Activated naive CD8-positive, alpha-beta T cell (primary cell): ENCODE measurements around the gene EHD4.

ENCODE experiments used
- H3K27ac Mint-ChIP-seq: one replicate; pipeline ENCODE4 v1.8.0; 2021; ENCODE audit warnings: mixed read lengths
- H3K27me3 Mint-ChIP-seq: one replicate; pipeline ENCODE4 v1.8.0; 2021; ENCODE audit warnings: mixed read lengths
- H3K36me3 Mint-ChIP-seq: one replicate; pipeline ENCODE4 v1.8.0; 2021; ENCODE audit warnings: mixed read lengths
- H3K4me1 Mint-ChIP-seq: one replicate; pipeline ENCODE4 v1.8.0; 2021; ENCODE audit warnings: low read depth, mixed read lengths
- H3K4me3 Mint-ChIP-seq: one replicate; pipeline ENCODE4 v1.8.0; 2021; ENCODE audit warnings: mild to moderate bottlenecking, mixed read lengths
- H3K9me3 Mint-ChIP-seq: one replicate; pipeline ENCODE4 v1.8.0; 2021; ENCODE audit warnings: low read depth, mixed read lengths

EHD4 gene

GRCh38 chr15:41862515-41863116, 109.7 kb downstream of the EHD4 start:
- H3K4me1 Mint-ChIP-seq: peaks cover 8% of the 10 kb centered on the region
- no peaks in the 10 kb centered on the region for H3K27me3 Mint-ChIP-seq
- no peaks in the 10 kb centered on the region for H3K36me3 Mint-ChIP-seq
- H3K9me3 Mint-ChIP-seq: no peaks in the 10 kb centered on the region
- H3K27ac Mint-ChIP-seq: no peak overlapping the region
- H3K4me3 Mint-ChIP-seq: no peak overlapping the region

DNA sequence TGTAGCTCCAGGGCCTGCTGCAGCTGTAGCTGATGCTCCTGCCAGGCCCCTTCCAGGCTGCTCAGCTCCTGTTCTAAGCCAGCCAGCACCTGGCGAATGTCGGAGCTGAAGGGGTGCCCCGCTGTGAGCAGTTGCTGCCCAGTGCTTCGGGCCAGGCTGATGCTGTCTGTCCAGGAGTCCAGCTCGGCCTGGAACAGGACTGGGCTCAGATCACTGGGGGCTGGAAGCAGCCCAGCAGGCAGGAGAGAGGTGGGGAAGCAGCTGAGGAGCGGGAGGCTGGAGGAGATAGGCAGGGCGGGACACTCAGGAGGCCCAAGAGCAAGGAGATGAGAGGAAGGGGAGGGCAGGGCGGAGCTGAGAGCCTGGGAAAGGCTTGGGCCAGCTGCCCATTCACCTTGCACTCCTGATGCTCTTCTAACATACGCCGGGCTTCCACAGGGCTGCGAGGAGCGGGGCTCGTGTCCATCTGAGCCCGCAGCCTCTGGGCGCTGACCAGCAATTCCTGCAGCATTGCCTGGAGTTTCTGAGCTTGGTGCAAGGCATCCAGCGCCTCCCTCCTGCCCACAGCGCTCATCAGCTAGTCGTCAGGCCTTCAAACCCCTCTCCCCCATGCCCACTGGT, 110.5 kb downstream of the EHD4 start:
- Mint-ChIP-seq H3K27me3 (no peaks in the 10 kb centered on the region), H3K9me3 (no peaks in the 10 kb centered on the region), H3K36me3 (no peaks in the 10 kb centered on the region), H3K27ac (no peak overlapping the region), H3K4me1 (peaks cover 8% of the 10 kb centered on the region), H3K4me3 (no peak overlapping the region)

- Mint-ChIP-seq H3K4me3 (no peak overlapping the region), H3K4me1 (peaks cover 8% of the 10 kb centered on the region), H3K27me3 (no peaks in the 10 kb centered on the region), H3K27ac (no peak overlapping the region), H3K9me3 (no peaks in the 10 kb centered on the region), H3K36me3 (no peaks in the 10 kb centered on the region)
These were observed 112.1 kb downstream of the EHD4 start for GRCh38 chr15:41860049-41860828.

- Mint-ChIP-seq H3K27me3 (no peaks in the 10 kb centered on the region), H3K27ac (no peak overlapping the region), H3K4me1 (peaks cover 8% of the 10 kb centered on the region)
These were observed 113.6 kb downstream of the EHD4 start for GRCh38 chr15:41858756-41859155.

GRCh38 chr15:41857316-41857715, 115.0 kb downstream of the EHD4 start:
- H3K4me1 Mint-ChIP-seq: peaks cover 8% of the 10 kb centered on the region
- H3K27ac Mint-ChIP-seq: no peak overlapping the region
- H3K9me3 Mint-ChIP-seq: no peaks in the 10 kb centered on the region
- no peaks in the 10 kb centered on the region for H3K27me3 Mint-ChIP-seq
- H3K4me3 Mint-ChIP-seq: no peak overlapping the region
- H3K36me3 Mint-ChIP-seq: no peaks in the 10 kb centered on the region

More at GRCh38 chr15:41858756-41859155, 113.6 kb downstream of the EHD4 start:
- Mint-ChIP-seq H3K4me3 (no peak overlapping the region), H3K36me3 (no peaks in the 10 kb centered on the region), H3K9me3 (no peaks in the 10 kb centered on the region)

DNA sequence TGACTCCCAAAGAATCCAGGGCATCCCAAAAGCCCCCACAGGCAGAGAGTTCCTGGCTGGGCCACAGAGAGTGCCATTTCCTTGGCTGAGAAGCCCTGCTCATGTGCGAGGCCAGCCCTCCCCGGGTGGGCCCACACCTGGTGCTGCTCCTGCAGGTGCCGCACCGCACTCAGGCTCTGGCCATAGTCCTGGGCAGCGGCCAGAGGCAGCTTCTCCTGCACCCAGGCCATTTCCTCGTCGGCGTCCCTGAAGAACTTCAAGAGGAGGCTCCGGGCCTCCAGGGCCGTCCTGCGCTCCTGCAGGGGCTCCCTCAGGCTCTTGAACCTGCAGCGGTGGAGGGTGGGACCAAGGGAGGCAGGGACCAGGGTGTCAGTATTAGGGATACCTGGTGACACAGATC, 115.6 kb downstream of the EHD4 start:
- H3K27me3 Mint-ChIP-seq: no peaks in the 10 kb centered on the region

DNA sequence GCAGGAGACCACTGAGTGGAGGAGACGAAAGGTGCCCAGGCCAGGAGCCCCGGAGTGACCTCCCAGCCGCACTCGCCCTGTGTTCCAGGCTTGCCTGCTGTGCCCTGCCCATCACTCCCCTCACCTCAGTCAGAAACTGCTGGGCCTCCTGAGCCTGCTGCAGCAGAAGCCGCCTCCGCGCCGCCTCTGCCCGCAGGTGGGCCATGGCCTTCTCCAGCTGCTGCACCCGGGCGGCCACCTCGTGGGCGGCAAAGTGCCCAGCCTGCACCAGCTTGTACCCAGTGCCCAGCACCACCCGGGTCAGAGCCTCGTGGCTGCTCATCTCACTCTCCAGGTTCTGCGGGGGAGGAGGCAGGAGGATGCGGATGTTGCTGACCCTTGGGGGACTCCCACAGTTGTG, 116.1 kb downstream of the EHD4 start:
- no peak overlapping the region for H3K27ac Mint-ChIP-seq
- H3K4me1 Mint-ChIP-seq: peaks cover 8% of the 10 kb centered on the region
- H3K36me3 Mint-ChIP-seq: no peaks in the 10 kb centered on the region
- no peaks in the 10 kb centered on the region for H3K9me3 Mint-ChIP-seq
- H3K27me3 Mint-ChIP-seq: no peaks in the 10 kb centered on the region
- no peak overlapping the region for H3K4me3 Mint-ChIP-seq

More for the DNA sequence above, 115.6 kb downstream of the EHD4 start:
- Mint-ChIP-seq H3K36me3 (no peaks in the 10 kb centered on the region), H3K9me3 (no peaks in the 10 kb centered on the region), H3K27ac (no peak overlapping the region), H3K4me1 (peaks cover 8% of the 10 kb centered on the region), H3K4me3 (no peak overlapping the region)

GRCh38 chr15:41855261-41855961, 116.9 kb downstream of the EHD4 start:
- Mint-ChIP-seq H3K4me1 (peaks cover 6% of the 10 kb centered on the region), H3K27ac (no peak overlapping the region), H3K27me3 (no peaks in the 10 kb centered on the region), H3K36me3 (no peaks in the 10 kb centered on the region), H3K9me3 (no peaks in the 10 kb centered on the region), H3K4me3 (no peak overlapping the region)

DNA sequence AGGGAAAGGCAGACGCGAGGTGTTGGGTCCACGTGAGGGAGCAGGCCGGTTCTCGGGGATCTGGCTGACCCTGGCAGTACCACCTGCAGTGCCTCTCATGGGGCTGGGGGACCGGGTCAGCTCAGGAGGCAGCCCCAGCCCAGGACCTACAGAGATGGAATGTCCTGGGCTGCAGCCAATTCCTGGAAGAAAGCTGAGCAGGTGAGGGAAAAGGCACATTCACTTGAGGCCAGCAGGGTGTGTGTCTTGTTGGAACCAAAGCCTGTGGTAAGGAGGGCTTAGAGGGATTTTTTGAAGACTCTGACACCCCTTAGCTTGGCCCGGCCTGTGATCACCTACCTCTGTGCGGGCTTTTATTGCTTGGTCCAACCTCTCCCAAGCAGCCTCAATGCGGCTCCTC, 117.9 kb downstream of the EHD4 start:
- Mint-ChIP-seq H3K4me3 (no peak overlapping the region), H3K27ac (no peak overlapping the region), H3K9me3 (no peaks in the 10 kb centered on the region), H3K36me3 (no peaks in the 10 kb centered on the region), H3K4me1 (peaks cover 1% of the 10 kb centered on the region), H3K27me3 (no peaks in the 10 kb centered on the region)

- H3K4me3 Mint-ChIP-seq: no peak overlapping the region
- H3K27ac Mint-ChIP-seq: no peak overlapping the region
- H3K9me3 Mint-ChIP-seq: no peaks in the 10 kb centered on the region
- H3K4me1 Mint-ChIP-seq: peaks cover 1% of the 10 kb centered on the region
- no peaks in the 10 kb centered on the region for H3K27me3 Mint-ChIP-seq
- no peaks in the 10 kb centered on the region for H3K36me3 Mint-ChIP-seq
These were observed 118.5 kb downstream of the EHD4 start for GRCh38 chr15:41853831-41854230.

GRCh38 chr15:41852736-41853590, 119.4 kb downstream of the EHD4 start:
- no peak overlapping the region for H3K27ac Mint-ChIP-seq
- no peak overlapping the region for H3K4me3 Mint-ChIP-seq
- no peaks in the 10 kb centered on the region for H3K27me3 Mint-ChIP-seq
- peaks cover 1% of the 10 kb centered on the region for H3K4me1 Mint-ChIP-seq
- H3K9me3 Mint-ChIP-seq: no peaks in the 10 kb centered on the region
- no peaks in the 10 kb centered on the region for H3K36me3 Mint-ChIP-seq

- H3K36me3 Mint-ChIP-seq: no peaks in the 10 kb centered on the region
- peaks cover 1% of the 10 kb centered on the region for H3K4me1 Mint-ChIP-seq
- H3K9me3 Mint-ChIP-seq: no peaks in the 10 kb centered on the region
- no peak overlapping the region for H3K27ac Mint-ChIP-seq
- H3K4me3 Mint-ChIP-seq: no peak overlapping the region
- no peaks in the 10 kb centered on the region for H3K27me3 Mint-ChIP-seq
These were observed 120.5 kb downstream of the EHD4 start for GRCh38 chr15:41851755-41852370.

DNA sequence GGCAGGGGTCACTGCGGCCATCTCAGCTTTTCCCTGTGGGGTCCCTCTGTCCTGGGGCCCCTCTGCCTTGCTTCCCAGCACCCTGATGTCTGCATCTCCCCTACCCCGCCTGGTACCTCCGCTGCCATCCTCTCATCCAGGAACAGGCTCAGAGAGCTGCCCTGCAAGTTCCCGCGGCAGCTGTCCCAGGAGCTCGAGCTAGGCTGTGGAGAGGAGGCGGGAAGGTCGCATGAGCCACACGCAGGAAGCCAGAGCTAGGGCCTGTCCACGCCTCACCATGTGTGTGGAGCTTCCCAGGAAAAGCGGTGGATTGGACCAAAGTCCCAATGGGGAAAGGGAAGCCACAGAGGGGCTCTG, 121.2 kb downstream of the EHD4 start:
- no peak overlapping the region for H3K4me3 Mint-ChIP-seq
- no peak overlapping the region for H3K27ac Mint-ChIP-seq
- H3K4me1 Mint-ChIP-seq: peaks cover 1% of the 10 kb centered on the region
- no peaks in the 10 kb centered on the region for H3K36me3 Mint-ChIP-seq
- H3K27me3 Mint-ChIP-seq: no peaks in the 10 kb centered on the region
- H3K9me3 Mint-ChIP-seq: no peaks in the 10 kb centered on the region

DNA sequence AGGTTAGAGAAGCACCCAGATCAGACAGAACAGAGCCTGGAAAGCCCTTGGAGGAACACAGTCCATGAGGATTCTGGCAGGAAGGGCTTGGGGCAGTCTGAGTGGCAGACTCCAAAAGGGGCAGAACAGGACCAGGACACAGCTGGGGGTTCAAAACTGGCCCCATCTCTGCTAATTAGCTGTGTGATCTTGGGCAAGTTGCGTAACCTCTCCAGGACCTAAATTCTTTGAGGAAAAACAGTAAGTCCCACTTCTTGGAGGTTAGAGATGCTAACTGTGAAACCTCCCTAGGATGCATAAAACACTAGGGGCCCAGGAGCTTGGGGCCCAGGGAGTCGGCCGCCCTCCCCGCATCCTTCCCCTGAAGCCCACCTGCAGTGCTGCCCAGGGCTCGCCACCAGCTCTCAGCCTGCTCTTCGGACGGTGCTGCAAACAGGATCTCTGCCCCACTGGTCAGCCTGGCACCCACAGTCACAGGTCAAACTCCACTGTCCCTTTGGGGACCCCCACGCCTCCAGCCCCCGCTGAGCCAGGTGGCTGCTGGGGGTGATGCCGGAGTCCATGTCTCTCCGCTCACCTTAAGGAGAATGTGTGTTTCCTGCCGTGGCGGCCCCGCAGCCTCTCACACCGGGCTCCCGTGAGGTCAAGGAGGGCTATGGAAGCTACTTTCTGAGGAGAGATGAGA, 121.7 kb downstream of the EHD4 start:
- no peaks in the 10 kb centered on the region for H3K36me3 Mint-ChIP-seq
- H3K9me3 Mint-ChIP-seq: no peaks in the 10 kb centered on the region
- H3K4me1 Mint-ChIP-seq: peaks cover 1% of the 10 kb centered on the region
- H3K27ac Mint-ChIP-seq: peak overlapping the region; percentile 61
- H3K27me3 Mint-ChIP-seq: no peaks in the 10 kb centered on the region
- H3K4me3 Mint-ChIP-seq: no peak overlapping the region
